Stimulated activated CD4-positive, alpha-beta T cell treated with anti-CD3 and anti-CD28 coated beads, Interleukin-2, amount 100 ng/mL, for 24 hours (primary cell): Measurements from ENCODE around the gene LGALS12.
"Not testable (repeated sequence)": the region's sequence is repeated elsewhere in the genome, so short reads cannot be mapped to it uniquely, and the experiment has no call there.

Experiments used
- DNase-seq, 2 donors: peaks; one replicate each; pipeline ENCODE4 v3.0.0-alpha.2; 2020

The LGALS12 gene

GRCh38 chr11:63506876-63507275, 992 bp downstream of the LGALS12 start:
- DNase-seq: no peak

- no peak for DNase-seq
Measured at GRCh38 chr11:63507511-63507910, 1.6 kb downstream of the LGALS12 start.

- peak in 1 of 2 donors; percentile 17 for DNase-seq
Measured at GRCh38 chr11:63508009-63508408, 2.1 kb downstream of the LGALS12 start.

GRCh38 chr11:63508745-63509144, 2.9 kb downstream of the LGALS12 start:
- no peak for DNase-seq

- no peak for DNase-seq
Measured at GRCh38 chr11:63510360-63511047, 4.6 kb downstream of the LGALS12 start.

- DNase-seq: no peak
Measured at GRCh38 chr11:63511048-63511748, 5.3 kb downstream of the LGALS12 start.

GRCh38 chr11:63512816-63513215, 6.9 kb downstream of the LGALS12 start:
- no peak for DNase-seq

GRCh38 chr11:63516109-63516508, 10.2 kb downstream of the LGALS12 start:
- DNase-seq: no peak

- DNase-seq: no peak
Measured at GRCh38 chr11:63517156-63517555, 11.3 kb downstream of the LGALS12 start.

GRCh38 chr11:63518548-63518947, 12.7 kb downstream of the LGALS12 start:
- no peak for DNase-seq

GRCh38 chr11:63520606-63521170, 14.8 kb downstream of the LGALS12 start:
- no peak for DNase-seq

- DNase-seq: no peak
Measured at GRCh38 chr11:63521896-63522295, 16.0 kb downstream of the LGALS12 start.

GRCh38 chr11:63523151-63523550, 17.3 kb downstream of the LGALS12 start:
- no peak for DNase-seq

GRCh38 chr11:63527667-63528066, 21.8 kb downstream of the LGALS12 start:
- DNase-seq: no peak

GRCh38 chr11:63528156-63528555, 22.3 kb downstream of the LGALS12 start:
- DNase-seq: not testable (repeated sequence)

GRCh38 chr11:63528729-63529278, 22.9 kb downstream of the LGALS12 start:
- DNase-seq: not testable (repeated sequence)

GRCh38 chr11:63529373-63529772, 23.5 kb downstream of the LGALS12 start:
- not testable (repeated sequence) for DNase-seq

GRCh38 chr11:63530021-63530420, 24.1 kb downstream of the LGALS12 start:
- DNase-seq: no peak

- DNase-seq: peak; percentile 15 to 53
Measured at GRCh38 chr11:63531074-63531792, 25.3 kb downstream of the LGALS12 start.

GRCh38 chr11:63532117-63532516, 26.2 kb downstream of the LGALS12 start:
- no peak for DNase-seq

- no peak for DNase-seq
Measured at GRCh38 chr11:63532799-63533475, 27.1 kb downstream of the LGALS12 start.

GRCh38 chr11:63534076-63534475, 28.2 kb downstream of the LGALS12 start:
- DNase-seq: no peak
